ENCODE results near the gene LYPD6. TPM values are rescaled to one million over a fixed set of nuclear protein-coding genes. Genes with fewer than 3 reads are reported as not detected.

LYPD6 gene
- total RNA-seq, 1 donor from 2014 or later, result 2.1 TPM

GRCh38 chr2:149410701-149411484, 80.5 kb downstream of the LYPD6 start:
- TF ChIP-seq CTCF (IDR thresholded peaks at IDR 0.05), result no peak
- no peak for DNase-seq (ENCODE audit: extremely low spot score, unreplicated experiment)
- H3K9me3 Mint-ChIP-seq (ENCODE audit: unreplicated experiment), result peaks cover 7% of the 10 kb centered on the region
- peaks cover 6% of the 10 kb centered on the region for H3K36me3 Mint-ChIP-seq (ENCODE audit: unreplicated experiment)
- no peaks in the 10 kb centered on the region for H3K4me1 Mint-ChIP-seq (ENCODE audit: unreplicated experiment)
- H3K27ac Mint-ChIP-seq (ENCODE audit: unreplicated experiment), result no peak overlapping the region
- H3K27me3 Mint-ChIP-seq (ENCODE audit: unreplicated experiment), result no peaks in the 10 kb centered on the region
- H3K4me3 Mint-ChIP-seq (ENCODE audit: unreplicated experiment), result no peak overlapping the region

GRCh38 chr2:149413487-149413886, 83.1 kb downstream of the LYPD6 start:
- peaks cover 4% of the 10 kb centered on the region for H3K4me1 Mint-ChIP-seq (ENCODE audit: unreplicated experiment)
- H3K4me3 Mint-ChIP-seq (ENCODE audit: unreplicated experiment), result no peak overlapping the region
- DNase-seq (ENCODE audit: extremely low spot score, unreplicated experiment), result no peak
- H3K9me3 Mint-ChIP-seq (ENCODE audit: unreplicated experiment), result no peaks in the 10 kb centered on the region
- no peaks in the 10 kb centered on the region for H3K27me3 Mint-ChIP-seq (ENCODE audit: unreplicated experiment)
- no peaks in the 10 kb centered on the region for H3K36me3 Mint-ChIP-seq (ENCODE audit: unreplicated experiment)
- TF ChIP-seq CTCF (IDR thresholded peaks at IDR 0.05), result no peak
- no peak overlapping the region for H3K27ac Mint-ChIP-seq (ENCODE audit: unreplicated experiment)

- Mint-ChIP-seq H3K4me1 (ENCODE audit: unreplicated experiment) (peaks cover 8% of the 10 kb centered on the region), H3K36me3 (ENCODE audit: unreplicated experiment) (no peaks in the 10 kb centered on the region), H3K27me3 (ENCODE audit: unreplicated experiment) (no peaks in the 10 kb centered on the region), H3K27ac (ENCODE audit: unreplicated experiment) (no peak overlapping the region), H3K4me3 (ENCODE audit: unreplicated experiment) (no peak overlapping the region), H3K9me3 (ENCODE audit: unreplicated experiment) (no peaks in the 10 kb centered on the region)
- no peak for DNase-seq (ENCODE audit: extremely low spot score, unreplicated experiment)
- TF ChIP-seq CTCF (IDR thresholded peaks at IDR 0.05), result no peak
Measured at GRCh38 chr2:149415086-149415485, 84.7 kb downstream of the LYPD6 start.

GRCh38 chr2:149418065-149418464, 87.7 kb downstream of the LYPD6 start:
- no peak for TF ChIP-seq CTCF (IDR thresholded peaks at IDR 0.05)
- Mint-ChIP-seq H3K9me3 (ENCODE audit: unreplicated experiment) (no peaks in the 10 kb centered on the region), H3K27me3 (ENCODE audit: unreplicated experiment) (no peaks in the 10 kb centered on the region), H3K4me1 (ENCODE audit: unreplicated experiment) (peaks cover 21% of the 10 kb centered on the region), H3K27ac (ENCODE audit: unreplicated experiment) (no peak overlapping the region), H3K36me3 (ENCODE audit: unreplicated experiment) (no peaks in the 10 kb centered on the region), H3K4me3 (ENCODE audit: unreplicated experiment) (no peak overlapping the region)
- DNase-seq (ENCODE audit: extremely low spot score, unreplicated experiment), result no peak

- H3K9me3 Mint-ChIP-seq (ENCODE audit: unreplicated experiment), result no peaks in the 10 kb centered on the region
- no peaks in the 10 kb centered on the region for H3K36me3 Mint-ChIP-seq (ENCODE audit: unreplicated experiment)
- no peak for TF ChIP-seq CTCF (IDR thresholded peaks at IDR 0.05)
- H3K27me3 Mint-ChIP-seq (ENCODE audit: unreplicated experiment), result no peaks in the 10 kb centered on the region
- no peak for DNase-seq (ENCODE audit: extremely low spot score, unreplicated experiment)
- H3K4me3 Mint-ChIP-seq (ENCODE audit: unreplicated experiment), result no peak overlapping the region
- peaks cover 24% of the 10 kb centered on the region for H3K4me1 Mint-ChIP-seq (ENCODE audit: unreplicated experiment)
- H3K27ac Mint-ChIP-seq (ENCODE audit: unreplicated experiment), result no peak overlapping the region
Measured at GRCh38 chr2:149420053-149420963, 89.9 kb downstream of the LYPD6 start.

All from osteocyte (in vitro differentiated cells).